Myocyte (in vitro differentiated cells): ENCODE data around the gene DPP4. TPM values are rescaled to one million over a fixed set of nuclear protein-coding genes. Genes with fewer than 3 reads are reported as not detected.
"Not testable (repeated sequence)": the region's sequence is repeated elsewhere in the genome, so short reads cannot be mapped to it uniquely, and the experiment has no call there.

Experiments
- DNase-seq: peaks from one replicate; pipeline ENCODE4 v3.0.0-alpha.2; 2012; ENCODE audit warnings: low read depth
- total RNA-seq: library from RNA; depleted of rRNA; stranded (reverse); fragments of >200 nt; gene quantifications from 2 replicates; pipeline ENCODE4 v1.2.3, GENCODE V29; 2014

DPP4 gene
- total RNA-seq, 1 donor from 2014 or later, result 19.6 TPM

DNA sequence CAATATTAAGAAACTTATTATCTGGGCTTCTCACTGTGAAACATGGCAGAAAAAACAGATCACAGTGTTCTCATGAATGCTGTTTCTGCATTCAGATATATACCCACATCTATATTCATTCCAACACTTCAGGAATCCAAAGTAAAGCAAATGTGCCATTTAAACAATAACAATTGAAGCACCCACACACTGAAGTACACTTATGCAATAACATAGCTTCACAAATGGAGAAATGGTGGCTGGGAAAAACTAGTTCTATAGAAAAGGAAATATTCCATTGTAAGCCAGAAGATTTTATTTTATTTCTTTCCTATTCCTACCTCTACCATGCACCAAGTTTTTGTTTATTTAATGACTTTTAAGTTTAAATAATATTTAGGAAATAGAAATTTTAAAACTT is 111.9 kb downstream of the DPP4 start:
- DNase-seq, result no peak

GRCh38 chr2:161961061-161961460 is 113.0 kb downstream of the DPP4 start:
- no peak for DNase-seq

GRCh38 chr2:161956738-161957137 is 117.3 kb downstream of the DPP4 start:
- no peak for DNase-seq

- no peak for DNase-seq
Measured at GRCh38 chr2:161955211-161955610, 118.8 kb downstream of the DPP4 start.

- peak; percentile 72 for DNase-seq
Measured at GRCh38 chr2:161954103-161954502, 119.9 kb downstream of the DPP4 start.

DNA sequence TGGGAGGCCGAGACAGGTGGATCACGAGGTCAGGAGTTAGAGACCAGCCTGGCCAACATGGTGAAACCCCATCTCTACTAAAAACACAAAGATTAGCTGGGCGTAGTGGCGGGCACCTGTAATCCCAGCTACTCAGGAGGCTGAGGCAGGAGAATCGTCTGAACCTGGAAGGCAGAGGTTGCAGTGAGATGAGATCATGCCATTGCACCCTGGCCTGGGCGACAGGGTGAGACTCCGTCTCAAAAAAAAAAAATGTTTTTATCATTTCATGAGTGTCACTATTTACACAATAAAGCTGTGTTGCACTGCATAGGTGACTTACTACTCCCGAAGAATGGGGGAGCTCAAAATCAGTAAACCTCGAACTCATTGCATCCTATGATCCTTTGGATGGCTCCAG is 120.6 kb downstream of the DPP4 start:
- not testable (repeated sequence) for DNase-seq

DNA sequence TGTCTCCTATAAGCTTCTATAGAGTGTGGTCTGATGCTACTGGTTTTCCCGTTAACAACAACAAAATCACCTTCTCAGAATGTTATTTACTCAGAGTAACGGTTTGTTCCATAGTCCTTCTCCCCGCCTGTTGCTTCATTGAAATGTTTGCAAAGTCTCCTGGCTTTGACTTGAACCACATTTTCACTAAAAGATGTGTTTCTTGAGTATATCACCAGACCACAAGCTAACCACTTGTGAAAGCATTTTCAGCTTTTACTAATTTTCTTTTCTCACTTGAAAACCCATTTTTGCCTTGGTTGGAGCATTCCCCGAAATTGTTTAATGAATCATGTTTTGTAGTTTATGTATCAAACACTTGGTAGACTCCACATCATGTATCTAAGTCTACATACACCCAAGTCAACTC is 121.2 kb downstream of the DPP4 start:
- no peak for DNase-seq

- DNase-seq, result no peak
Measured at GRCh38 chr2:161947836-161948235, 126.2 kb downstream of the DPP4 start.

DNA sequence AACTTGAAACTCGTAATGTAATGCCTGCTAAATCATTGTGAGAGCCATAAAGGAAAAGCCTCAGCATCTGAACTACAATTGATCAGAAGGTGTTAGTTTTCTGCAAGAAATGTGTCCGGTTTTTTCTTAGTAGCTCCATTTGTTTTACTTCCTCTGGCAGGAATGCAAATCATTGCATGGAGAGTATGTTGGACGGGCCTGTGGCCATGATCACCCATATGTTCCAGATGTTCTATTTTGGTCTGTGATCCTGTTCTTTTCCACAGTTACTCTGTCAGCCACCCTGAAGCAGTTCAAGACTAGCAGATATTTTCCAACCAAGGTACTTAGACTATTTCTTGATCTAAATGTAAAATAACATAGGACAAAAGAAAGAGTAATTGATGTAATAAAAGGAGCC is 126.6 kb downstream of the DPP4 start:
- no peak for DNase-seq

GRCh38 chr2:161946489-161947107 is 127.4 kb downstream of the DPP4 start:
- DNase-seq, result peak; percentile 59

- DNase-seq, result no peak
Measured at GRCh38 chr2:161943011-161943410, 131.0 kb downstream of the DPP4 start.

Other genes with a start within 250 kb of the DPP4 start
- not detected in 2 replicates for gene GCG, start 78.0 kb upstream of the DPP4 start, total RNA-seq
- gene FAP, start 169.2 kb upstream of the DPP4 start, total RNA-seq, result 48.4 and 57.7 TPM in 2 replicates
- gene IFIH1, start 244.5 kb upstream of the DPP4 start, total RNA-seq, result 4.5 and 5.1 TPM in 2 replicates